Osteocyte (in vitro differentiated cells): ENCODE measurements around the gene ASTN1. TPM values are rescaled to one million over a fixed set of nuclear protein-coding genes. Genes with fewer than 3 reads are reported as not detected.

Experiments used
- DNase-seq: peaks from one replicate; pipeline ENCODE4 v3.0.0; 2021; ENCODE audit warnings: mixed read lengths; ENCODE audit not compliant: unreplicated experiment; ENCODE audit errors: extremely low spot score
- H3K27ac Mint-ChIP-seq: one replicate; pipeline ENCODE4 v1.8.0; 2021; ENCODE audit warnings: mild to moderate bottlenecking, mixed read lengths; ENCODE audit not compliant: unreplicated experiment
- H3K27me3 Mint-ChIP-seq: one replicate; pipeline ENCODE4 v1.8.0; 2021; ENCODE audit warnings: mixed read lengths; ENCODE audit not compliant: unreplicated experiment
- H3K36me3 Mint-ChIP-seq: one replicate; pipeline ENCODE4 v1.8.0; 2021; ENCODE audit warnings: mixed read lengths; ENCODE audit not compliant: unreplicated experiment
- H3K4me1 Mint-ChIP-seq: one replicate; pipeline ENCODE4 v1.8.0; 2021; ENCODE audit warnings: mixed read lengths; ENCODE audit not compliant: unreplicated experiment
- H3K4me3 Mint-ChIP-seq: one replicate; pipeline ENCODE4 v1.8.0; 2021; ENCODE audit warnings: mild to moderate bottlenecking, moderate library complexity, mixed read lengths; ENCODE audit not compliant: unreplicated experiment
- H3K9me3 Mint-ChIP-seq: one replicate; pipeline ENCODE4 v1.8.0; 2021; ENCODE audit warnings: mixed read lengths; ENCODE audit not compliant: unreplicated experiment
- total RNA-seq: library from RNA; stranded (reverse); gene quantifications from 2 replicates; pipeline ENCODE4 v1.2.1, GENCODE V29; 2021
- TF ChIP-seq, protein P1 (sequence below): fragments of 200-600 bp; sonication (generic); IDR thresholded peaks from 2 replicates; pipeline ENCODE4 v1.5.0; 2021; ENCODE audit warnings: antibody characterized with exemption, mild to moderate bottlenecking, moderate library complexity

The ASTN1 gene
- total RNA-seq, 1 donor from 2014 or later = not detected

DNA sequence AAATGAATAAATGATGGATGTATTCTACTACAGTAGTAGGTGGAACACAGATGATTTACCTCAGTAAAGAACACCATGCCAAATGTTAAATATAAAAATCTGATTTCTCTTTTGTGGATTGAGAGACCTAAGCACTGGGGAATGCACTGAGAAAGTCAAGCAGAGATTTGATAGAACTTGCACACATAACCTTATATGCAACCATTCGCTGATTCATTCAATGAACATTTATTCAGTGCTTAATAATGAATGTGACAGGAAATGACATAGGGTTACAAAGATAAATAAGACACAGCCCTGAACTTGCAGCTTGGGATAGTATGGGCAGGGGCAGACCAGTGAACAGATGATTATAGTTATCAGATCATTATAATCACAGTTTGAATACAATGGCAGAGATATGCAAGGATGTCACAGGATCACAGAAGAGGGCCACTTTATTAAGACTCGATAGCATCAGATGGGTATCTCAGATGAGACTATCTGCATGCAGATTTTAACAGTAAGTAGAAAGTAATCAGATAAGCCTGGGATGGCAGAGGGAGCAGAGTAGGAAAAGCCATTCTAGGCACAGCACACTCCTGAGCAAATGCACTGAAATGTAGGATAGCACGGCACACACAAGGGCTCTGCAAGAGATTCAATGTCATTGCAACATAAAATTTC, 169.4 kb downstream of the ASTN1 start:
- Mint-ChIP-seq H3K27ac (no peak overlapping the region), H3K36me3 (no peaks in the 10 kb centered on the region), H3K27me3 (no peaks in the 10 kb centered on the region), H3K4me3 (no peak overlapping the region), H3K9me3 (peaks cover 7% of the 10 kb centered on the region), H3K4me1 (no peaks in the 10 kb centered on the region)
- TF ChIP-seq, protein P1, sequence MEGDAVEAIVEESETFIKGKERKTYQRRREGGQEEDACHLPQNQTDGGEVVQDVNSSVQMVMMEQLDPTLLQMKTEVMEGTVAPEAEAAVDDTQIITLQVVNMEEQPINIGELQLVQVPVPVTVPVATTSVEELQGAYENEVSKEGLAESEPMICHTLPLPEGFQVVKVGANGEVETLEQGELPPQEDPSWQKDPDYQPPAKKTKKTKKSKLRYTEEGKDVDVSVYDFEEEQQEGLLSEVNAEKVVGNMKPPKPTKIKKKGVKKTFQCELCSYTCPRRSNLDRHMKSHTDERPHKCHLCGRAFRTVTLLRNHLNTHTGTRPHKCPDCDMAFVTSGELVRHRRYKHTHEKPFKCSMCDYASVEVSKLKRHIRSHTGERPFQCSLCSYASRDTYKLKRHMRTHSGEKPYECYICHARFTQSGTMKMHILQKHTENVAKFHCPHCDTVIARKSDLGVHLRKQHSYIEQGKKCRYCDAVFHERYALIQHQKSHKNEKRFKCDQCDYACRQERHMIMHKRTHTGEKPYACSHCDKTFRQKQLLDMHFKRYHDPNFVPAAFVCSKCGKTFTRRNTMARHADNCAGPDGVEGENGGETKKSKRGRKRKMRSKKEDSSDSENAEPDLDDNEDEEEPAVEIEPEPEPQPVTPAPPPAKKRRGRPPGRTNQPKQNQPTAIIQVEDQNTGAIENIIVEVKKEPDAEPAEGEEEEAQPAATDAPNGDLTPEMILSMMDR = no peak
- no peak for DNase-seq

DNA sequence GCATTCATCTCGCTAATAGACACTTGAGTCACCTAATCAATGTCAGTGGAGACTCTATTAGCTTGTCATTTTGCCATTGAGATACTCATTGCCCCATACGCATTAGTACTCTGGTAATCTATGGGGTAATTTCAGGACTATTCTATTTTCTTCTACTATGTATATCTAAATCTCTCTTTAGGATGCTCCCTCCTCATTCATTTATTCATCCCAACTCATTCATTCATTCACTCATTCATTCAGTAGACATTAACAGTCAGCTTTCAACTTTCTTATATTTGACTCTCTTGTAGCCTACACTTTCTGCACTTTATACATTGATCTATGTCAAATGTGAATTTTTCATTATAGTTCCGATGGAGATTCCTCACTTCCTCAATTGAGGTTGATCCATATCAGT, 170.9 kb downstream of the ASTN1 start:
- H3K36me3 Mint-ChIP-seq = no peaks in the 10 kb centered on the region
- TF ChIP-seq, protein P1 = no peak
- no peak overlapping the region for H3K27ac Mint-ChIP-seq
- no peaks in the 10 kb centered on the region for H3K27me3 Mint-ChIP-seq
- no peak overlapping the region for H3K4me3 Mint-ChIP-seq
- DNase-seq = no peak
- H3K4me1 Mint-ChIP-seq = no peaks in the 10 kb centered on the region
- peaks cover 7% of the 10 kb centered on the region for H3K9me3 Mint-ChIP-seq

DNA sequence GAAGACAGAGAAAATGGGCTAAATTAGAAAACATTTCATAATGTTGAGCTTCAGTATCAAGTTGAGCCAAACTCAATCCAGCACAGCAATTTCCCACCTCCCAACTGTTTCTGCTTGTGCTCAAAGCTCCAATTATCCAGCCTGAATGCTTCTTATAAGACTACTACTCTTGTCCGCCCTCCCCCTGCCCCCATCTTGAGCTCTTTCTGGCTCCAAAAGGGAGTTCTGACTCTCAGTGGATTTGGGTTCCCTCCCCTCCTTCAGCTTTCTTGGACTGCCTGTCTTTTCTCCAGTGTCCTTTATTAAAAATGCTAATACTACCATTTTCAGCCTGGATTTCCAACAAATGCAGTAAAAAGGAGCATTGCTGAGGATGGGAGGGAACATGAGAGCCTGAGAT, 174.8 kb downstream of the ASTN1 start:
- Mint-ChIP-seq H3K4me3 (no peak overlapping the region), H3K9me3 (no peaks in the 10 kb centered on the region), H3K27ac (no peak overlapping the region), H3K36me3 (no peaks in the 10 kb centered on the region), H3K27me3 (no peaks in the 10 kb centered on the region), H3K4me1 (no peaks in the 10 kb centered on the region)
- DNase-seq = no peak
- TF ChIP-seq, protein P1 = no peak

DNA sequence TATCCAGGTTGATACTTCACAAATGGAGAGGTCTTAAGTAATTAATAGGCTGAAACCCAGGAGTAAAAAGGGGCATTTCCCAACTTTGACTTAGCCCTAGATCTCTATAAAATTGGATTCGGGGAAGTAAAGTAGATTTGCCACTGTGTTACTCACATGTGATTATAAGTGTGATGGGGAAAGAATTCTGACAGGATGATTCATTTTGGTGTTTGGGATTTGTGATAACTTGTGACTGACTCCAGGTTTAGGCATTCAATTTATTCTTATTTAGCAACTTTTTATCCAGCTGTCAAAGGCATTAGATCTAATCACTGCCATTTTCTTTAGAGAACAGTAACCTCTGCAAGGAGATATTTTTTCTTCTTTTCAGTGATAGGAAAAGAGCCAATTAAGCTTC, 175.5 kb downstream of the ASTN1 start:
- no peak overlapping the region for H3K27ac Mint-ChIP-seq
- no peaks in the 10 kb centered on the region for H3K4me1 Mint-ChIP-seq

DNA sequence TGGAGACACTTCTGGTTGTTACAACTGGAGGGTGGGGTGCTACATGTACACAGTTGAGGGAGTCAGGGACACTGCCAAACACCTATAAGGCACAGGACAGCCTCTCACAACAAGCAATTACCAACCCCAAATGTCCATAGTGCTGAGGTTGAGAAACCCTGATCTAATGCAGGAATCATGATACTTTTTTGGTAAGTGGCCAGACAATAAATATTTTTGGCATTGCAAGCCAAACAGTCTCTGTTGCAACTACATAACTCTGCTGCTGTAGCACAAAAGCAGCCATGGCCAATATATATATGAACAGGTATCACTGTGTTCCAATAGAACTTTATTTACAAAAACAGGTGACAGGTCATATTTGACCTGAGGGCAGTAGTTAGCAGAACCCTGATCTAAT, 177.5 kb downstream of the ASTN1 start:
- TF ChIP-seq, protein P1 = no peak
- no peak for DNase-seq

More for the DNA sequence above, 175.5 kb downstream of the ASTN1 start:
- no peak for DNase-seq
- TF ChIP-seq, protein P1 = no peak
- Mint-ChIP-seq H3K9me3 (no peaks in the 10 kb centered on the region), H3K27me3 (no peaks in the 10 kb centered on the region), H3K36me3 (no peaks in the 10 kb centered on the region), H3K4me3 (no peak overlapping the region)

More for the DNA sequence above, 177.5 kb downstream of the ASTN1 start:
- Mint-ChIP-seq H3K4me1 (no peaks in the 10 kb centered on the region), H3K4me3 (no peak overlapping the region), H3K27me3 (no peaks in the 10 kb centered on the region), H3K27ac (no peak overlapping the region), H3K36me3 (no peaks in the 10 kb centered on the region), H3K9me3 (no peaks in the 10 kb centered on the region)
